HepG2 (cell line): ENCODE measurements around the gene RTCA. TPM values are rescaled to one million over a fixed set of nuclear protein-coding genes. Genes with fewer than 3 reads are reported as not detected.

Experiments used
- ATAC-seq: fragments of 200-7000 bp; cut with Tn5 transposase; 3 replicates; pipeline ENCODE4 v1.9.1; 2020; ENCODE audit warnings: mild to moderate bottlenecking, moderate library complexity
- BruUV-seq: library from RNA; stranded (reverse); fragments of 400-500 nt; replicated peaks from 2 replicates; lab custom pipeline; 2021; lab: Mats Ljungman, UMichigan
- CTCF ChIA-PET: fragments of 300-600 bp; formaldehyde crosslinking; extraction: SDS; loops from one replicate; lab custom pipeline; 2021; ENCODE audit warnings: low total read pairs, inconsistent platforms, low intra/inter-chr PET ratio; lab: Yijun Ruan, JAX
- POLR2A ChIA-PET: fragments of 350-600 bp; sonication (Branson Sonifier 250); formaldehyde crosslinking; loops from one replicate; lab custom pipeline; 2020; ENCODE audit warnings: antibody characterized with exemption, inconsistent platforms; lab: Yijun Ruan, JAX
- DNase-seq: peaks from one replicate; pipeline ENCODE4 v3.0.0-alpha.2; 2015; ENCODE audit warnings: low spot score
- FAIRE-seq: peaks from 3 replicates; lab custom pipeline; 2011; peaks lifted over from hg19 to GRCh38; lab: Jason Lieb, UNC
- H2AFZ ChIP-seq: one replicate; pipeline ENCODE4 v1.6.1; 2011; ENCODE audit warnings: low read length, inconsistent platforms
- H3K27ac ChIP-seq: fragments of 300-600 bp; 3 replicates; pipeline ENCODE4 v1.8.0; 2011; ENCODE audit warnings: mixed run types, mild to moderate bottlenecking, mixed read lengths, low read length, inconsistent platforms; ENCODE audit not compliant: insufficient read depth; ENCODE audit errors: extremely low read length
- H3K27me3 ChIP-seq, 2 experiments: fragments of 200-600 bp in 1 of 2; 2 replicates in 1 of 2; 3 replicates in 1 of 2; pipeline versions ENCODE4 v1.6.0 to v1.8.0; 2011; ENCODE audit warnings: low read length in 2 of 2, mild to moderate bottlenecking in 2 of 2, moderate library complexity in 2 of 2, inconsistent platforms in 1 of 2; ENCODE audit not compliant: insufficient read depth in 2 of 2, control insufficient read depth in 1 of 2
- H3K36me3 ChIP-seq, 2 experiments: fragments of 200-600 bp in 1 of 2; replicated peaks in 1 of 2; 2 replicates in 1 of 2; 3 replicates in 1 of 2; pipeline versions ENCODE4 v1.5.1 to v1.8.0; 2011; ENCODE audit warnings: low read length in 2 of 2, inconsistent platforms in 1 of 2; ENCODE audit not compliant: insufficient read depth in 2 of 2, control insufficient read depth in 1 of 2
- H3K4me1 ChIP-seq: 2 replicates; pipeline ENCODE4 v1.5.1; 2012; ENCODE audit warnings: low read length, inconsistent platforms; ENCODE audit not compliant: insufficient read depth
- H3K4me2 ChIP-seq: 2 replicates; pipeline ENCODE4 v1.6.0; 2011; ENCODE audit warnings: low read depth, low read length, inconsistent platforms
- H3K4me3 ChIP-seq, 3 experiments: fragments of 200-600 bp in 1 of 3; sonication (generic), shearing (Covaris generic) in 1 of 3; replicated peaks in 1 of 3; 2 replicates each; pipeline ENCODE4 v1.5.1; 2011 to 2016; ENCODE audit warnings: low read length in 3 of 3, inconsistent platforms in 2 of 3, low read depth in 2 of 3, mild to moderate bottlenecking in 2 of 3, control low read depth in 1 of 3, mixed read lengths in 1 of 3; ENCODE audit not compliant: insufficient read depth in 1 of 3
- H3K79me2 ChIP-seq: one replicate; pipeline ENCODE4 v1.6.1; 2011; ENCODE audit warnings: low read length, inconsistent platforms; ENCODE audit not compliant: insufficient read depth
- H3K9ac ChIP-seq: 2 replicates; pipeline ENCODE4 v1.6.0; 2011; ENCODE audit warnings: mild to moderate bottlenecking, low read depth, low read length, inconsistent platforms; ENCODE audit not compliant: insufficient read depth
- H3K9me3 ChIP-seq: 2 replicates; pipeline ENCODE4 v1.5.1; 2012; ENCODE audit warnings: mild to moderate bottlenecking, low read length
- H4K20me1 ChIP-seq: 2 replicates; pipeline ENCODE4 v1.6.0; 2011; ENCODE audit warnings: inconsistent platforms, mild to moderate bottlenecking, low read length, moderate library complexity; ENCODE audit not compliant: insufficient read depth
- ADNP ChIP-seq: sonication (generic); formaldehyde crosslinking; IDR thresholded peaks from 2 replicates; pipeline ENCODE4 v1.4.0; 2020; ENCODE audit warnings: missing genetic modification reagents
- CENPT ChIP-seq: sonication (generic); formaldehyde crosslinking; IDR thresholded peaks from 2 replicates; pipeline ENCODE4 v1.8.0; 2022; ENCODE audit warnings: low read depth, mild to moderate bottlenecking, moderate library complexity, missing genetic modification reagents
- ETV5 ChIP-seq: IDR thresholded peaks from 2 replicates; pipeline ENCODE4 v1.6.1; 2018; ENCODE audit warnings: missing biosample characterization, missing genetic modification reagents, inconsistent platforms, borderline replicate concordance
- KAT7 ChIP-seq: IDR thresholded peaks from 2 replicates; pipeline ENCODE4 v1.6.1; 2018; ENCODE audit warnings: borderline replicate concordance, missing compliant biosample characterization
- MAFF ChIP-seq: IDR thresholded peaks from 2 replicates; pipeline ENCODE4 v1.6.1; 2011; ENCODE audit warnings: low read depth, low read length, improper control_type of control experiment
- SATB2 ChIP-seq: sonication (generic); formaldehyde crosslinking; IDR thresholded peaks from 2 replicates; pipeline ENCODE4 v1.5.0; 2020; ENCODE audit warnings: missing genetic modification reagents
- ZNF24 ChIP-seq: fragments of 450-650 bp; IDR thresholded peaks from 2 replicates; pipeline ENCODE4 v1.6.1; 2017; ENCODE audit warnings: antibody characterized with exemption, mild to moderate bottlenecking
- ZNF574 ChIP-seq: sonication (generic); formaldehyde crosslinking; IDR thresholded peaks from 2 replicates; pipeline ENCODE4 v1.4.0; 2020; ENCODE audit warnings: missing genetic modification reagents
- WGBS: methylation state at CpG from one replicate; pipeline ENCODE4 v1.1.6; 2017; ENCODE audit warnings: low lambda C conversion rate; 5-methylcytosine and 5-hydroxymethylcytosine counted together
- in situ Hi-C: cut with HindIII; loops from 2 replicates; pipeline ENCODE4 v1.10.0; 2017; ENCODE audit warnings: low pct_unique_long_range_greater_than_20kb; ENCODE audit not compliant: extremely low pct_ligation_motif_present
- intact Hi-C: fragments of 100-400 bp; cut with micrococcal nuclease; formaldehyde crosslinking; loops from one replicate; pipeline ENCODE4 v1.10.0; 2022; ENCODE audit not compliant: unreplicated experiment
- polyA plus RNA-seq, 8 experiments: library from polyadenylated mRNA; depleted of rRNA in 3 of 8; stranded (reverse) in 7 of 8; unstranded in 1 of 8; fragments of >200 nt; fragmentation: Illumina TruSeq in 4 of 8; extraction: Trizol in 4 of 8; gene quantifications; 2 replicates each; pipeline versions ENCODE4 v1.2.1 to v1.2.3, GENCODE V29; 2011 to 2016; ENCODE audit warnings: low read depth in 4 of 8, missing spikeins in 1 of 8, mixed read lengths in 1 of 8; ENCODE audit not compliant: insufficient read depth in 1 of 8
- total RNA-seq, 5 experiments: library from RNA; depleted of rRNA; stranded (reverse); fragments of >200 nt; fragmentation: Illumina TruSeq; extraction: Trizol; gene quantifications; 2 replicates each; pipeline ENCODE4 v1.2.3, GENCODE V29; 2016; ENCODE audit warnings: low read depth in 1 of 5
- TF ChIP-seq, protein P1 (sequence below): sonication (generic); formaldehyde crosslinking; IDR thresholded peaks from 2 replicates; pipeline ENCODE4 v1.5.0; 2020; ENCODE audit warnings: missing genetic modification reagents

The RTCA gene
- total and polyA plus RNA-seq, 2 of the 13 experiments (the other 11 are each of a cell fraction or from before 2014, with no cell fraction given) = 22.7 to 31.0 TPM

- TF ChIP-seq ZNF574 (CRISPR knock-in tag) (no peak), CENPT (CRISPR knock-in tag) (no peak), ZNF24 (no peak), MAFF (no peak)
- TF ChIP-seq, protein P1, sequence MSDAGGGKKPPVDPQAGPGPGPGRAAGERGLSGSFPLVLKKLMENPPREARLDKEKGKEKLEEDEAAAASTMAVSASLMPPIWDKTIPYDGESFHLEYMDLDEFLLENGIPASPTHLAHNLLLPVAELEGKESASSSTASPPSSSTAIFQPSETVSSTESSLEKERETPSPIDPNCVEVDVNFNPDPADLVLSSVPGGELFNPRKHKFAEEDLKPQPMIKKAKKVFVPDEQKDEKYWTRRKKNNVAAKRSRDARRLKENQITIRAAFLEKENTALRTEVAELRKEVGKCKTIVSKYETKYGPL (CRISPR knock-in tag) = no peak
These were observed 13.4 kb downstream of the RTCA start (continued) for GRCh38 chr1:100279358-100279923.

- Histone ChIP-seq H3K9ac (no peak overlapping the region), H4K20me1 (no peaks in the 10 kb centered on the region), H3K27ac (no peak overlapping the region), H3K27me3 (no peaks in the 10 kb centered on the region), H3K79me2 (no peaks in the 10 kb centered on the region), H3K4me1 (no peaks in the 10 kb centered on the region), H3K9me3 (no peaks in the 10 kb centered on the region), H3K4me3 (no peak overlapping the region), H3K4me2 (no peak overlapping the region), H3K36me3 (peaks cover 3 to 70% of the 10 kb centered on the region in 2 experiments), H2AFZ (no peak overlapping the region)
- ChIA-PET POLR2A (no interaction called here), CTCF (no interaction called here)
- no peak for FAIRE-seq
- in situ Hi-C loops (no loop called here), intact Hi-C loops (no loop called here)
- no TSS peak for BruUV-seq
- TF ChIP-seq ADNP (no peak), SATB2 (CRISPR knock-in tag) (no peak), ETV5 (no peak), KAT7 (CRISPR knock-in tag) (no peak)
- no peak for ATAC-seq
- DNase-seq = no peak
- 96% methylated on average over 2 of the region's 2 CpGs for WGBS
These were observed 14.1 kb downstream of the RTCA start for GRCh38 chr1:100279954-100280682.
